Left lung (tissue), 10 donors: ENCODE measurements around the gene DRAXIN. TPM values are rescaled to one million over a fixed set of nuclear protein-coding genes. Genes with fewer than 3 reads are reported as not detected.

Experiments used
- ATAC-seq: fragments of 200-7000 bp; cut with Tn5 transposase; one replicate; pipeline ENCODE4 v1.9.1; 2020; ENCODE audit warnings: moderate library complexity
- DNase-seq, 4 donors: peaks; one replicate each; pipeline ENCODE4 v3.0.0-alpha.2; 2013 to 2020
- H3K27ac ChIP-seq, 2 donors: fragments of 200-600 bp; sonication (generic) in 1 of 2; one replicate each; pipeline versions ENCODE4 v1.5.0 to v1.8.0; 2020 to 2021
- H3K27me3 ChIP-seq, 2 donors: fragments of 200-600 bp; sonication (generic) in 1 of 2; one replicate each; pipeline versions ENCODE4 v1.5.0 to v1.8.0; 2020 to 2021
- H3K36me3 ChIP-seq, 2 donors: fragments of 200-600 bp; sonication (generic) in 1 of 2; one replicate each; pipeline versions ENCODE4 v1.5.0 to v1.8.0; 2020 to 2021
- H3K4me1 ChIP-seq, 2 donors: fragments of 200-600 bp; one replicate each; pipeline ENCODE4 v1.8.0; 2021
- H3K4me3 ChIP-seq, 2 donors: fragments of 200-600 bp; sonication (generic) in 1 of 2; one replicate each; pipeline versions ENCODE4 v1.5.0 to v1.8.0; 2020 to 2021; ENCODE audit warnings: mild to moderate bottlenecking in 1 of 2
- H3K9me3 ChIP-seq, 2 donors: fragments of 200-600 bp; sonication (generic) in 1 of 2; one replicate each; pipeline versions ENCODE4 v1.5.0 to v1.8.0; 2020 to 2021
- CTCF ChIP-seq, 2 donors: fragments of 200-600 bp; sonication (generic) in 1 of 2; IDR thresholded peaks; one replicate each; pipeline versions ENCODE4 v1.5.0 to v1.8.0; 2021; ENCODE audit warnings: antibody characterized with exemption in 2 of 2
- intact Hi-C, 2 donors: fragments of 100-400 bp; cut with DNase I; formaldehyde crosslinking; loops; one replicate each; pipeline versions ENCODE4 v1.11.2 to v1.14.2; 2022
- polyA plus RNA-seq, 6 donors: library from polyadenylated mRNA; unstranded; fragments of 120-200 nt; gene quantifications; one replicate each; pipeline ENCODE4 v1.2.1, GENCODE V29; 2013; ENCODE audit not compliant: insufficient read length in 6 of 6
- total RNA-seq, 2 donors: library from RNA; stranded (reverse); fragmentation: NEBNext Ultra II Directional; extraction: Animal tissue kit (Norgen Biotek cat#: 25700); gene quantifications; one replicate each; pipeline ENCODE4 v1.2.1, GENCODE V29; 2021
- donor health status: DM: no; HTN: yes; CAD: no.
- donor health status: DM: no; HTN: no; CAD: no.

The DRAXIN gene
- total and polyA plus RNA-seq, 8 donors = 0.10 to 3.2 (median 2.3) TPM

- Histone ChIP-seq H3K27me3 (peaks cover 11 to 62% of the 10 kb centered on the region in 2 donors), H3K4me3 (no peak overlapping the region), H3K4me1 (no peaks in the 10 kb centered on the region), H3K27ac (no peak overlapping the region), H3K36me3 (no peaks in the 10 kb centered on the region), H3K9me3 (no peaks in the 10 kb centered on the region)
- ATAC-seq = peak; percentile 37
- no peak for TF ChIP-seq CTCF (IDR thresholded peaks at IDR 0.05)
- DNase-seq = no peak
- intact Hi-C loops = no loop called here
These were observed 12.7 kb downstream of the DRAXIN start for GRCh38 chr1:11704194-11704529.

- no peak overlapping the region for H3K27ac ChIP-seq
- intact Hi-C loops = no loop called here
- ATAC-seq = no peak
- no peaks in the 10 kb centered on the region for H3K36me3 ChIP-seq
- TF ChIP-seq CTCF (IDR thresholded peaks at IDR 0.05) = no peak
- H3K4me3 ChIP-seq = no peak overlapping the region
- H3K4me1 ChIP-seq = no peaks in the 10 kb centered on the region
- H3K9me3 ChIP-seq = no peaks in the 10 kb centered on the region
- DNase-seq = no peak
- H3K27me3 ChIP-seq = peaks cover 11 to 57% of the 10 kb centered on the region in 2 donors
These were observed 13.4 kb downstream of the DRAXIN start for GRCh38 chr1:11704691-11705475.

- H3K36me3 ChIP-seq = no peaks in the 10 kb centered on the region
- TF ChIP-seq CTCF (IDR thresholded peaks at IDR 0.05) = no peak
- intact Hi-C loops = no loop called here
- ATAC-seq (no peak), DNase-seq (no peak)
- no peak overlapping the region for H3K4me3 ChIP-seq
- H3K4me1 ChIP-seq = no peaks in the 10 kb centered on the region
- no peaks in the 10 kb centered on the region for H3K9me3 ChIP-seq
- peaks cover 6 to 50% of the 10 kb centered on the region in 2 donors for H3K27me3 ChIP-seq
- no peak overlapping the region for H3K27ac ChIP-seq
These were observed 14.1 kb downstream of the DRAXIN start for GRCh38 chr1:11705596-11705995.

GRCh38 chr1:11706292-11706691, 14.8 kb downstream of the DRAXIN start:
- no peaks in the 10 kb centered on the region for H3K9me3 ChIP-seq
- ATAC-seq = no peak
- H3K4me3 ChIP-seq = no peak overlapping the region
- TF ChIP-seq CTCF (IDR thresholded peaks at IDR 0.05) = no peak
- intact Hi-C loops = no loop called here
- H3K4me1 ChIP-seq = no peaks in the 10 kb centered on the region
- DNase-seq = no peak
- H3K36me3 ChIP-seq = no peaks in the 10 kb centered on the region
- H3K27ac ChIP-seq = no peak overlapping the region
- H3K27me3 ChIP-seq = peaks cover 0 to 48% of the 10 kb centered on the region in 2 donors

GRCh38 chr1:11707621-11708276, 16.2 kb downstream of the DRAXIN start:
- intact Hi-C loops = no loop called here
- TF ChIP-seq CTCF (IDR thresholded peaks at IDR 0.05) = no peak

More at GRCh38 chr1:11707621-11708276, 16.2 kb downstream of the DRAXIN start:
- Histone ChIP-seq H3K4me1 (no peaks in the 10 kb centered on the region), H3K36me3 (no peaks in the 10 kb centered on the region), H3K27me3 (peaks cover 0 to 45% of the 10 kb centered on the region in 2 donors), H3K9me3 (no peaks in the 10 kb centered on the region), H3K27ac (no peak overlapping the region), H3K4me3 (no peak overlapping the region)
- ATAC-seq = peak; percentile 72
- peak in 2 of 4 donors; percentile 58 to 67 for DNase-seq
